CD4-positive, alpha-beta T cell treated with Interleukin-15 for 4 hours (primary cell): ENCODE data around the gene CCDC90B.
"Not testable (repeated sequence)": the region's sequence is repeated elsewhere in the genome, so short reads cannot be mapped to it uniquely, and the experiment has no call there.

Experiments used
- DNase-seq: peaks from one replicate; pipeline ENCODE4 v3.0.0-alpha.2; 2020; ENCODE audit warnings: low spot score

CCDC90B gene

GRCh38 chr11:83287631-83288030 lies 1.5 kb upstream of the CCDC90B start:
- no peak for DNase-seq

GRCh38 chr11:83285151-83285770 lies 906 bp downstream of the CCDC90B start:
- no peak for DNase-seq

DNA sequence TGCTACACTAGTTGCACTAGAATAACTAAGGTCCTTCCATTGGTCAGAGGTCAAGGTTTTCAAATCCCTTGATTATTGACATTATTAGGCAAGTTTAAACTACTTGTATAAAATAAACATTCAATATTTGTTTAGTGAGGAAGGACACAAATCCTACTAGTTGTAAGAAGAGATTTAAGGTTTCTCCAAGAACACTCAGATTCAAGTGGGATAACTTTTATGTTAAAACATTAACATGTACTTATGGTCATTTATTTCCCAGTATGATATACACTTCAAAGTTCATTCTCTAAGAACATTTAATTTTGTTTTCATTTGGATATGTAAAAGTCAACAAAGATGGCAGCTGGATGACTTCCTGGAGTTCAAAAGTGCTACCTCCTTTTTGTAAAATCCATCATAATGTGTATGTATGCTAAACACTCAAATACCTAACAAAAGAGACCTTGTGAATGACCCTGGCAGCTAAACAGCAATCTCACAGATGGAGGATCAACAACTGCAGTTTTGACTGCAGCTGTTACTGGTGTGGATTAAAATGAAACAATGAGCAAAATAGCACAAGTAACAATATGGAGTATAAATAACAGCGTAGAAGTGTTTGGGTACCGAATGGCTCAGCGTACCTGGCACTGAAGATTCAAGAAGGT lies 1.5 kb downstream of the CCDC90B start:
- DNase-seq: no peak

- no peak for DNase-seq
These were observed 4.0 kb downstream of the CCDC90B start for GRCh38 chr11:83282084-83282716.

DNA sequence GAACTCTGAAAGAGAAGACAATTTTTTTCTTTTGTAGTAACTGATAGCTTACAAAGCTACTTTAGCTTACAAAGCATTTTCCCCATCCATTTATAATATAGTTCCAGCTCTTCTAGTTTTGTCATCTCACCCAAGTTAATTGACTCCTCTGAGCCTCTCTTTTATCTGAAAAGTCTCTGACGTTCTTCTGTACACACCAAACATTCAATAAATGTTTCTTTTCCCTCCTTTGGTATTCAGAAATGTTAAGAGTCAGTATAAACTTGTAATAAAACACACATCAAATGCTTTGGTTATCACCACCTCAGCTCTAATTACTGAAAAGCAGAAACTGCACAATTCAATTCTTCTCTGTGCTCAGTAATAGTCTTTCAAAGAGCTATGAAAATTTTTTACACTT lies 5.9 kb downstream of the CCDC90B start:
- no peak for DNase-seq

GRCh38 chr11:83278351-83278750 lies 7.8 kb downstream of the CCDC90B start:
- DNase-seq: no peak

GRCh38 chr11:83275888-83276641 lies 10.1 kb downstream of the CCDC90B start:
- DNase-seq: no peak

DNA sequence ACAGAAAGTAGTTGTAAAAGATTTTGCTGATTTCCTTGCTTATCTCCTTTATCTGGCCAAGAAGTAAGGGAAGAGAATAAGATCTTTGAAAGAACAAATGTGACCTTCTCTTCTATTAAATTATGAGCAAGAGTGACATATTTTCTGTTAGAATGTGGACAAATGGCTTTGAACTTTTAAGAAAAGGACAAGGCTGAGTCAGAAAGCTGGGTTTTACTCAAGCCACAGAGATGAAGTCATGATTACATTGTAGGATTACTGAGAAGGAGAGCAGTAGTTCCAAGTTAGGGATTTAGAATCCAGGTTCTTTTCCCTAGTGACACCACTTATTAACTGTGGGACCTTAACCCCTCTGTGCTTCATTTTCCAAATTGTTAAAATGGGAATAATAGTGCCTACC lies 13.5 kb downstream of the CCDC90B start:
- DNase-seq: no peak

- DNase-seq: not testable (repeated sequence)
These were observed 14.4 kb downstream of the CCDC90B start for GRCh38 chr11:83271734-83272133.

DNA sequence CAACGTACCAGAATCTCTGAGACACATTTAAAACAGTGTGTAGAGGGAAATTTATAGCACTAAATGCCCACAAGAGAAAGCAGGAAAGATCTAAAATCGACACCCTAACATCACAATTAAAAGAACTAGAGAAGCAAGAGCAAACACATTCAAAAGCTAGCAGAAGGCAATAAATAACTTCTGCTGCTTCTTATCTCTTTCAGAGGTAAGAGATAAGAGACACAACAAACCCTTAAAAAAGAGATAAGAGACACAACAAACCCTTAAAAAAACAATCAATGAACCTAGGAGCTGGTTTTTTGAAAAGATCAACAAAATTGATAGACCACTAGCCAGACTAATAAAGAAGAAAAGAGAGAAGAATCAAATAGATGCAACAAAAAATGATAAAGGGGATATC lies 17.1 kb downstream of the CCDC90B start:
- not testable (repeated sequence) for DNase-seq

GRCh38 chr11:83265331-83265730 lies 20.8 kb downstream of the CCDC90B start:
- DNase-seq: no peak

- no peak for DNase-seq
These were observed 26.6 kb downstream of the CCDC90B start for GRCh38 chr11:83259559-83259958.

GRCh38 chr11:83257761-83258168 lies 28.4 kb downstream of the CCDC90B start:
- no peak for DNase-seq

- no peak for DNase-seq
These were observed 29.4 kb downstream of the CCDC90B start for GRCh38 chr11:83256602-83257340.

DNA sequence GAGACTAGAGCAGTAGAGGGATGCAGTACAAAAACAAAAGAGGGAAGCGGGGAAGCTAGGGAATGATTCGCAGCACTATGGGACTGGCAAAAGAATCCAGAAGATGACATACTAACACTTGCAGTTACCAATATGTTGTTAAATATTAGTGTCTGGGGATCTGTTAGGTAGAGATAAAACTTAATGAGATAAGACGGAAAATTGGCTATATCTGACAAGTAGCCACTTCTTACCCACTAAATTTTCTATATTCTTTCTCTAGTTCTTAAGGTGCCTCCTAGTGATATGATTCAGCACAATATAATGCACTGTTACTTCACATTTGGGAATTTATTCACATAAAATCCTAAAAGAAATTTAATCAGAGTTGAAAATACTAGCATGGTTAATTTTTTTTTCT lies 30.8 kb downstream of the CCDC90B start:
- DNase-seq: no peak

DNA sequence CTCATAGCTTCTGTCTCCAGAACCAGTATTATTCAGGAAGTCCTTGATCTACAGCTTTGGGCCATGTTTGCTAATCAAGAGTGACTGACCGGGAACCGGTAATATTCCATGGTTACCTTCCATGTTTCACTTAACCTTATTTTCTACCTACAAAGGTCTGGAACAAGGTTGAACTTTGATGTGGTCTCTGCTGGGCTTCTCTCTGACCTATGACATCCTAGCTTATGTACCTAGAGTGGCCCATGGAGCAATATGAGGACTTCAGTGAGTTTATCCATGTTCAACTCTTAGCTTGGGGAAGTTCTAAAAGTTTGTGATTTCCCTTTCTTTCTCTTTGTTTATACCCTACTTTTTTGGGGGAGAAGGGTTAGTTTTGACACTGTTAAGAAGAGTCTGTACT lies 33.2 kb downstream of the CCDC90B start:
- no peak for DNase-seq

DNA sequence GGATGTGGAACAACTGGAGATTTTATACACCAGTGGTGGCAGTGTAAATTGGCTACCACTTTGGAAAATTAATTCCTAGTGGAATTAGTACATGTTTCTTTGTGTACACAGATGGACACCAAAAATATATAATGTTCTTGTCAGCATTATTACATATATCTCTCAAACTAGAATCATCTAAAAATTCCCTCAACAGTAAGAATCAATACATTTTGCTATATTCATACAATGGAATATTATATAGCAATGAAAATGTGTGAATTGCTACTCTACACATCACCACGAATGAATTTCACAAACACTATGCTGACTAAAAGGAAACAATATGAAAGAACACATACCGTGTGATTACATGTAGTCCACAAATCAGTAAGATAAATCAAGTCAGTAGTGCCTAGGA lies 33.9 kb downstream of the CCDC90B start:
- no peak for DNase-seq

GRCh38 chr11:83249972-83250593 lies 36.1 kb downstream of the CCDC90B start:
- peak; percentile 41 for DNase-seq

DNA sequence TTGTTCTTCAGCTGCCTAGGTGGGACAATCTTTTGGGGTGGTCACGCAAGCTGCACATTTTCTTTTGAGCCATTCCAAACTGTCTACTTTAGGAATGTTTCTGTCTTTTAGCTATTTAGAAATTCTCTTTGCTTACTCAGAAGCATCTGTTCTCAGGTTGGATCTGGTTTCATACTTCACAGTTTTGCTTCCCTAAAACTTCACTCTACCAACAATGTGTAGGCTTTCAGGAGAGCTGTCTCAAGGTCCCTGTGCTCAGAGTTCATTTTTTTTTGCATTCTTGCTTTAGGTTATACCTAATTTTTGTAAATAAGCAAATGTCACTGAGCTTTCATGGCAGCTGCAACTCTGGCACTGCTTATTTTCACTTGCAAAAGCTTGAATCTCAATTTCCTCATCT lies 36.7 kb downstream of the CCDC90B start:
- no peak for DNase-seq

GRCh38 chr11:83241291-83241946 lies 44.7 kb downstream of the CCDC90B start:
- peak; percentile 21 for DNase-seq

- DNase-seq: no peak
These were observed 48.1 kb downstream of the CCDC90B start for GRCh38 chr11:83238111-83238510.
